ENCODE data around the gene STK32B. TPM values are rescaled to one million over a fixed set of nuclear protein-coding genes. Genes with fewer than 3 reads are reported as not detected.

STK32B gene
- total RNA-seq, 1 donor from 2014 or later, result not detected

DNA sequence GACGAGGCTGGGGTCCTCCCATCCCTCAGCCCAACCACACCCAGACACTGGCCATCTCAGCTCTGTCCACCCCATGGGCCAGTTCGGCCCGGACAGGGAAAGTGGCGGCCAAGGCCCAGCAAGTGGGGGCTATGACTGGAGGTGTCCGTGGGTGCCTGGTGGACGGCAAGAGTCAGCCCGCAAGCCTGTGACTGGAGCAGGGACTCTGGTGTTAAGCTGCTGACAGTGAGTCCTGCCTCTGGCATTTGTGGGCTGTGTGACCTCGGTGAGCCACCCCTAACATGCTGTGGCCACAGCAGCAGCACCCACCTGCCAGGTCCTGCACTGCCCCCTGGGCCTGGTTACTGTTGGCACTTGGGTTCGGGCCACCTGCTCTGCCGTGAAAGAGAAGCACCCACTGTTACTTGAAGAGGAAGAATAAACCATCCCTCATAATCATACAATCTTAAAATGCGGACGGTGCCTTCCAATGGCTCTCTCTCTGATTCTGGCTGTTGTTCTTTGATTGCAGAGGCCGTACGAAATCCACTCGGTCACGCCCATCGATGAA is 405.1 kb downstream of the STK32B start:
- H3K4me1 Mint-ChIP-seq, result no peaks in the 10 kb centered on the region
- H3K27me3 Mint-ChIP-seq, result no peaks in the 10 kb centered on the region
- intact Hi-C loops (cut with micrococcal nuclease), result no loop called here
- no peak for ATAC-seq (ENCODE audit: low read depth)
- no peaks in the 10 kb centered on the region for H3K9me3 Mint-ChIP-seq
- no peak overlapping the region for H3K4me3 Mint-ChIP-seq
- CTCF ChIA-PET, result no interaction called here
- TF ChIP-seq, protein P1, sequence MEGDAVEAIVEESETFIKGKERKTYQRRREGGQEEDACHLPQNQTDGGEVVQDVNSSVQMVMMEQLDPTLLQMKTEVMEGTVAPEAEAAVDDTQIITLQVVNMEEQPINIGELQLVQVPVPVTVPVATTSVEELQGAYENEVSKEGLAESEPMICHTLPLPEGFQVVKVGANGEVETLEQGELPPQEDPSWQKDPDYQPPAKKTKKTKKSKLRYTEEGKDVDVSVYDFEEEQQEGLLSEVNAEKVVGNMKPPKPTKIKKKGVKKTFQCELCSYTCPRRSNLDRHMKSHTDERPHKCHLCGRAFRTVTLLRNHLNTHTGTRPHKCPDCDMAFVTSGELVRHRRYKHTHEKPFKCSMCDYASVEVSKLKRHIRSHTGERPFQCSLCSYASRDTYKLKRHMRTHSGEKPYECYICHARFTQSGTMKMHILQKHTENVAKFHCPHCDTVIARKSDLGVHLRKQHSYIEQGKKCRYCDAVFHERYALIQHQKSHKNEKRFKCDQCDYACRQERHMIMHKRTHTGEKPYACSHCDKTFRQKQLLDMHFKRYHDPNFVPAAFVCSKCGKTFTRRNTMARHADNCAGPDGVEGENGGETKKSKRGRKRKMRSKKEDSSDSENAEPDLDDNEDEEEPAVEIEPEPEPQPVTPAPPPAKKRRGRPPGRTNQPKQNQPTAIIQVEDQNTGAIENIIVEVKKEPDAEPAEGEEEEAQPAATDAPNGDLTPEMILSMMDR (IDR thresholded peaks at IDR 0.05), result no peak
- DNase-seq, result no peak
- POLR2A ChIA-PET, result no interaction called here
- no peaks in the 10 kb centered on the region for H3K36me3 Mint-ChIP-seq (ENCODE audit: low read depth)
- H3K27ac Mint-ChIP-seq, result no peak overlapping the region

- no peaks in the 10 kb centered on the region for H3K4me1 Mint-ChIP-seq
- H3K27ac Mint-ChIP-seq, result no peak overlapping the region
- CTCF ChIA-PET, result interaction anchor here (0.5 to 0.8 kb wide), 2 partner anchors 465 to 970 kb away, joined by 3 read pairs; no protein-coding TSS in a partner anchor
Observed at GRCh38 chr4:5458676-5459075, 407.4 kb downstream of the STK32B start.

GRCh38 chr4:5459236-5459635 is 408.0 kb downstream of the STK32B start:
- H3K27me3 Mint-ChIP-seq, result no peaks in the 10 kb centered on the region

More at GRCh38 chr4:5458676-5459075, 407.4 kb downstream of the STK32B start:
- DNase-seq (no peak), ATAC-seq (ENCODE audit: low read depth) (no peak)
- POLR2A ChIA-PET, result no interaction called here
- H3K9me3 Mint-ChIP-seq, result no peaks in the 10 kb centered on the region
- no peaks in the 10 kb centered on the region for H3K36me3 Mint-ChIP-seq (ENCODE audit: low read depth)
- H3K27me3 Mint-ChIP-seq, result no peaks in the 10 kb centered on the region
- intact Hi-C loops (cut with micrococcal nuclease), result no loop called here
- TF ChIP-seq, protein P1 (IDR thresholded peaks at IDR 0.05), result no peak
- H3K4me3 Mint-ChIP-seq, result no peak overlapping the region

GRCh38 chr4:5460106-5460801 is 409.0 kb downstream of the STK32B start:
- TF ChIP-seq, protein P1 (IDR thresholded peaks at IDR 0.05), result no peak
- intact Hi-C loops (cut with micrococcal nuclease), result loop anchor here (2.0 kb wide), 1 partner anchor 409 kb away; the partner anchor contains the start of gene STK32B
- DNase-seq (no peak), ATAC-seq (ENCODE audit: low read depth) (no peak)
- no peaks in the 10 kb centered on the region for H3K27me3 Mint-ChIP-seq
- H3K9me3 Mint-ChIP-seq, result no peaks in the 10 kb centered on the region
- H3K4me1 Mint-ChIP-seq, result no peaks in the 10 kb centered on the region
- ChIA-PET POLR2A (no interaction called here), CTCF (interaction anchor here (0.5 to 1.0 kb wide), 2 partner anchors 12 to 520 kb away, joined by 3 to 4 read pairs; no protein-coding TSS in a partner anchor)
- no peaks in the 10 kb centered on the region for H3K36me3 Mint-ChIP-seq (ENCODE audit: low read depth)
- H3K27ac Mint-ChIP-seq, result no peak overlapping the region
- no peak overlapping the region for H3K4me3 Mint-ChIP-seq

More at GRCh38 chr4:5459236-5459635, 408.0 kb downstream of the STK32B start:
- Mint-ChIP-seq H3K4me1 (no peaks in the 10 kb centered on the region), H3K4me3 (no peak overlapping the region), H3K27ac (no peak overlapping the region), H3K9me3 (no peaks in the 10 kb centered on the region), H3K36me3 (ENCODE audit: low read depth) (no peaks in the 10 kb centered on the region)
- intact Hi-C loops (cut with micrococcal nuclease), result no loop called here
- DNase-seq (no peak), ATAC-seq (ENCODE audit: low read depth) (no peak)
- TF ChIP-seq, protein P1 (IDR thresholded peaks at IDR 0.05), result no peak
- CTCF ChIA-PET, result interaction anchor here (0.8 to 1.0 kb wide), 2 partner anchors 13 to 971 kb away, joined by 3 to 4 read pairs; no protein-coding TSS in a partner anchor
- POLR2A ChIA-PET, result no interaction called here

GRCh38 chr4:5461477-5461876 is 410.2 kb downstream of the STK32B start:
- DNase-seq, result no peak
- intact Hi-C loops (cut with micrococcal nuclease), result loop anchor here (2.0 kb wide), 1 partner anchor 411 kb away; the partner anchor contains the start of gene STK32B
- no peak overlapping the region for H3K4me3 Mint-ChIP-seq
- no peaks in the 10 kb centered on the region for H3K9me3 Mint-ChIP-seq
- CTCF ChIA-PET, result no interaction called here
- TF ChIP-seq, protein P1 (IDR thresholded peaks at IDR 0.05), result no peak
- ATAC-seq (ENCODE audit: low read depth), result no peak
- no peaks in the 10 kb centered on the region for H3K36me3 Mint-ChIP-seq (ENCODE audit: low read depth)
- POLR2A ChIA-PET, result no interaction called here
- no peaks in the 10 kb centered on the region for H3K4me1 Mint-ChIP-seq
- no peaks in the 10 kb centered on the region for H3K27me3 Mint-ChIP-seq
- H3K27ac Mint-ChIP-seq, result no peak overlapping the region

Measured in activated B cell treated with CpG ODN at 0.5 μM for 24 hours (primary cell).